GM06990 (cell line): ENCODE measurements around the gene KCNA1.
"Not testable (repeated sequence)": the region's sequence is repeated elsewhere in the genome, so short reads cannot be mapped to it uniquely, and the experiment has no call there.

Experiments
- DNase-seq: peaks from one replicate; pipeline ENCODE4 v3.0.0-alpha.2; 2011; ENCODE audit not compliant: insufficient read length; ENCODE audit errors: extremely low read depth
- H3K27me3 ChIP-seq: replicated peaks from 2 replicates; pipeline ENCODE4 v1.6.0; 2011; ENCODE audit warnings: low read length; ENCODE audit not compliant: control insufficient read depth, insufficient read depth
- H3K36me3 ChIP-seq: 2 replicates; pipeline ENCODE4 v1.5.1; 2011; ENCODE audit warnings: low read length; ENCODE audit not compliant: control insufficient read depth, insufficient read depth
- H3K4me3 ChIP-seq: replicated peaks from 2 replicates; pipeline ENCODE4 v1.5.1; 2011; ENCODE audit warnings: low read depth, mild to moderate bottlenecking, control low read depth, low read length
- CTCF ChIP-seq: IDR thresholded peaks from 2 replicates; pipeline ENCODE4 v1.5.1; 2011; ENCODE audit warnings: low read length, control low read depth, mild to moderate bottlenecking, inconsistent platforms; ENCODE audit not compliant: insufficient read depth, poor library complexity, severe bottlenecking

Gene KCNA1

GRCh38 chr12:4867384-4867783 is 42.3 kb upstream of the KCNA1 start:
- DNase-seq = no peak
- Histone ChIP-seq H3K27me3 (no peaks in the 10 kb centered on the region; the same call in 1 of the 2 replicates), H3K4me3 (no peak overlapping the region), H3K36me3 (no peaks in the 10 kb centered on the region)
- TF ChIP-seq CTCF = no peak

- Histone ChIP-seq H3K4me3 (no peak overlapping the region), H3K36me3 (no peaks in the 10 kb centered on the region), H3K27me3 (no peaks in the 10 kb centered on the region; the same call in 1 of the 2 replicates)
- no peak for DNase-seq
- no peak for TF ChIP-seq CTCF
Observed at GRCh38 chr12:4870423-4870822, 39.3 kb upstream of the KCNA1 start.

GRCh38 chr12:4871514-4871913 is 38.2 kb upstream of the KCNA1 start:
- no peak for TF ChIP-seq CTCF
- Histone ChIP-seq H3K27me3 (no peaks in the 10 kb centered on the region; the same call in 1 of the 2 replicates), H3K36me3 (no peaks in the 10 kb centered on the region), H3K4me3 (no peak overlapping the region)
- no peak for DNase-seq

- Histone ChIP-seq H3K36me3 (no peaks in the 10 kb centered on the region), H3K4me3 (no peak overlapping the region), H3K27me3 (no peaks in the 10 kb centered on the region; the same call in 1 of the 2 replicates)
- no peak for DNase-seq
- TF ChIP-seq CTCF = no peak
Observed at GRCh38 chr12:4873947-4874346, 35.8 kb upstream of the KCNA1 start.

- H3K36me3 ChIP-seq = no peaks in the 10 kb centered on the region
- H3K4me3 ChIP-seq = no peak overlapping the region
- DNase-seq = no peak
- no peak for TF ChIP-seq CTCF
- no peaks in the 10 kb centered on the region; the same call in 1 of the 2 replicates for H3K27me3 ChIP-seq
Observed at GRCh38 chr12:4874671-4875070, 35.0 kb upstream of the KCNA1 start.

- H3K27me3 ChIP-seq, H3K4me3 ChIP-seq, DNase-seq, H3K36me3 ChIP-seq: not testable (repeated sequence)
Observed at GRCh38 chr12:4879481-4879880, 30.2 kb upstream of the KCNA1 start.
